Glomerular visceral epithelial cell (primary cell): ENCODE data around the gene SMAD3.
A peak's percentile ranks its signal among the peaks of the same experiment; 100 is the strongest.

Experiments
- DNase-seq: peaks from one replicate; pipeline ENCODE4 v3.0.0-alpha.2; 2016; ENCODE audit errors: extremely low spot score

The SMAD3 gene

GRCh38 chr15:67125589-67126502 lies 60.4 kb downstream of the SMAD3 start:
- DNase-seq, result peak; percentile 98

GRCh38 chr15:67126551-67127330 lies 61.3 kb downstream of the SMAD3 start:
- DNase-seq, result peak; percentile 56

- DNase-seq, result no peak
These were observed 61.9 kb downstream of the SMAD3 start for GRCh38 chr15:67127331-67127664.

- peak; percentile 98 for DNase-seq
These were observed 62.6 kb downstream of the SMAD3 start for GRCh38 chr15:67127965-67128364.

GRCh38 chr15:67130166-67130565 lies 64.8 kb downstream of the SMAD3 start:
- no peak for DNase-seq

- DNase-seq, result peak; percentile 61
These were observed 65.5 kb downstream of the SMAD3 start for GRCh38 chr15:67130673-67131601.

GRCh38 chr15:67132276-67132675 lies 66.9 kb downstream of the SMAD3 start:
- no peak for DNase-seq

GRCh38 chr15:67133026-67133425 lies 67.6 kb downstream of the SMAD3 start:
- DNase-seq, result no peak

- no peak for DNase-seq
These were observed 68.3 kb downstream of the SMAD3 start for GRCh38 chr15:67133738-67134066.

GRCh38 chr15:67134067-67134838 lies 68.9 kb downstream of the SMAD3 start:
- peak; percentile 99 for DNase-seq

GRCh38 chr15:67134871-67135492 lies 69.6 kb downstream of the SMAD3 start:
- no peak for DNase-seq

GRCh38 chr15:67135494-67135893 lies 70.1 kb downstream of the SMAD3 start:
- DNase-seq, result no peak

- no peak for DNase-seq
These were observed 71.4 kb downstream of the SMAD3 start for GRCh38 chr15:67136802-67137201.

GRCh38 chr15:67137319-67137718 lies 71.9 kb downstream of the SMAD3 start:
- DNase-seq, result no peak

GRCh38 chr15:67137951-67138848 lies 72.8 kb downstream of the SMAD3 start:
- no peak for DNase-seq

- DNase-seq, result no peak
These were observed 73.8 kb downstream of the SMAD3 start for GRCh38 chr15:67138891-67139855.

GRCh38 chr15:67140078-67140833 lies 74.9 kb downstream of the SMAD3 start:
- DNase-seq, result no peak
